ENCODE data around the gene SLC51B.

DNA sequence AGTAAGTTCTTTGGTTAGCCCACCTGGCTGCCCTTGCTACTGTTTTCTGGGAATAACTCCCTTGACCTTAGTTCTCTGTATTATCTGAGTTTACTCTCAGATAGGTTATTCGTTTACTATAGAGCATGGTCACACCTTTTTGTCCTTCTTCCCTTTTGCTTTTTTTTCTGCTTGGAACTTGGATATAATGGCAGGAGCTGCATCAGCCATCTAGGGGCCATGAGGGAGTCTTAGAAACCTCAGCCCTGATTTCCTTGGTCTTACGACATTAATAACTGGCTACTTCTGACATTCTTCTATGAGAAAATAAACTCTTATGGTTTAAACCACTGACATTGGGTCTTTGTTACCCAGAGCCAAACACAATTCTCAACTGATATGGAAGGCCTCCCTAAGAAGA, 3.4 kb upstream of the SLC51B start:
- TF ChIP-seq TARDBP (IDR thresholded peaks at IDR 0.05) (no peak), BHLHE40 (IDR thresholded peaks at IDR 0.05; ENCODE audit: borderline replicate concordance) (no peak), FOXM1 (IDR thresholded peaks at IDR 0.05; ENCODE audit: borderline replicate concordance) (no peak), FOXK2 (IDR thresholded peaks at IDR 0.05) (no peak), SUZ12 (IDR thresholded peaks at IDR 0.05) (no peak)

Measured in HEK293T (cell line).